Tibial nerve (tissue), 4 donors: ENCODE measurements around the gene PSMB3. TPM values are rescaled to one million over a fixed set of nuclear protein-coding genes. Genes with fewer than 3 reads are reported as not detected.

Experiments
- DNase-seq, 2 donors: peaks; one replicate each; pipeline ENCODE4 v3.0.0-alpha.2; 2019; ENCODE audit warnings: low spot score in 2 of 2
- H3K27ac ChIP-seq, 4 donors: fragments of 200-600 bp; sonication (generic) in 3 of 4; one replicate each; pipeline ENCODE4 v1.5.1; 2017 to 2019; ENCODE audit warnings: mild to moderate bottlenecking in 1 of 4
- H3K27me3 ChIP-seq, 2 donors: fragments of 200-600 bp; sonication (generic) in 1 of 2; one replicate each; pipeline versions ENCODE4 v1.5.1 to v1.6.0; 2017 to 2019
- H3K36me3 ChIP-seq, 3 donors: fragments of 200-600 bp; sonication (generic); one replicate each; pipeline ENCODE4 v1.5.1; 2018 to 2019
- H3K4me1 ChIP-seq, 4 donors: fragments of 200-600 bp; sonication (generic) in 3 of 4; one replicate each; pipeline ENCODE4 v1.5.1; 2017 to 2019
- H3K4me3 ChIP-seq, 4 donors: fragments of 200-600 bp; sonication (generic) in 3 of 4; one replicate each; pipeline ENCODE4 v1.5.1; 2017 to 2019; ENCODE audit warnings: mild to moderate bottlenecking in 1 of 4, moderate library complexity in 1 of 4
- H3K9me3 ChIP-seq, 4 donors: fragments of 200-600 bp; sonication (generic) in 3 of 4; one replicate each; pipeline ENCODE4 v1.5.1; 2017 to 2019
- EP300 ChIP-seq, 2 donors: sonication (generic); formaldehyde crosslinking; IDR thresholded peaks; one replicate each; pipeline ENCODE4 v1.6.1; 2017; ENCODE audit warnings: antibody characterized with exemption in 2 of 2, mild to moderate bottlenecking in 1 of 2
- POLR2A ChIP-seq, 2 donors: fragments of 450-650 bp; IDR thresholded peaks; one replicate each; pipeline ENCODE4 v1.6.1; 2017; ENCODE audit warnings: antibody characterized with exemption in 2 of 2, mild to moderate bottlenecking in 2 of 2, moderate library complexity in 2 of 2
- WGBS, 2 donors: methylation state at CpG; one replicate each; pipeline ENCODE4 v1.1.5; 2018; 5-methylcytosine and 5-hydroxymethylcytosine counted together
- total RNA-seq, 4 donors: library from RNA; depleted of rRNA; stranded (reverse); fragments of >200 nt; gene quantifications; one replicate each; pipeline ENCODE4 v1.1.0, GENCODE V29; 2016
- TF ChIP-seq, protein P1 (sequence below), 5 experiments: fragments of 200-600 bp in 3 of 5; fragments of 450-650 bp in 2 of 5; sonication (generic) in 3 of 5; IDR thresholded peaks; one replicate each; pipeline ENCODE4 v1.5.1; 2016 to 2019; ENCODE audit warnings: antibody characterized with exemption in 5 of 5, mild to moderate bottlenecking in 3 of 5, moderate library complexity in 2 of 5

The PSMB3 gene
- total RNA-seq, 4 donors from 2014 or later: 88.8 to 146 (median 141) TPM

DNA sequence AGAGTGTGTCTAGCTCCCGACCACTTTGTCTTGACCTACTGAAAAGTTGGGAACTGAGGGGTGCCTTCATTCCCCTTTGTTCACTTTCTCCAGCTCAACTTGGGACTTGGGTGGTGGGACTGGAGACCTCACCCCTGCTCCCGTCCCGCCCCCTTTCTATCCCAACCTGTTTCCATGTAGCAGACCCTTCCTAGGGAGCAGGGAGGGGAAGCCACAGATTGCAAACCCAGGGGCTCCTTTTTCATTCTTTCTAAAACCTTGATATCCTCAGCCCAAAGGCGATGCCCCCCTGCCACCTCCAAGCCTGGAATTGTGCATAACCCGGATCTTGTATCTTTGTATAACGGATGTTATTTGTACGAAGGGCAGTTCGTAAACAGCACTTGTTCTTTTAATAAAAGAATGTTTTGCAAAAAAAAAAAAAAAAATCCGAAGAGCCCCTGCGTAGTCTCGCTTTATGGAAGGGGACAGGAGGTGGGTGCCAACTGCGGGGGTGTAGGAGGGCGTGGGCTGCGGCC, 23.1 kb upstream of the PSMB3 start:
- Histone ChIP-seq H3K4me3 (peak overlapping the region; percentile 60 to 80 (median 60)), H3K27ac (peak overlapping the region; percentile 84 to 91 (median 88)), H3K9me3 (no peaks in the 10 kb centered on the region), H3K27me3 (no peaks in the 10 kb centered on the region), H3K4me1 (peaks cover 0 to 78% (median 39%) of the 10 kb centered on the region in 4 donors), H3K36me3 (peaks cover 0 to 44% (median 0%) of the 10 kb centered on the region in 3 donors)
- no peak for DNase-seq
- TF ChIP-seq, protein P1, sequence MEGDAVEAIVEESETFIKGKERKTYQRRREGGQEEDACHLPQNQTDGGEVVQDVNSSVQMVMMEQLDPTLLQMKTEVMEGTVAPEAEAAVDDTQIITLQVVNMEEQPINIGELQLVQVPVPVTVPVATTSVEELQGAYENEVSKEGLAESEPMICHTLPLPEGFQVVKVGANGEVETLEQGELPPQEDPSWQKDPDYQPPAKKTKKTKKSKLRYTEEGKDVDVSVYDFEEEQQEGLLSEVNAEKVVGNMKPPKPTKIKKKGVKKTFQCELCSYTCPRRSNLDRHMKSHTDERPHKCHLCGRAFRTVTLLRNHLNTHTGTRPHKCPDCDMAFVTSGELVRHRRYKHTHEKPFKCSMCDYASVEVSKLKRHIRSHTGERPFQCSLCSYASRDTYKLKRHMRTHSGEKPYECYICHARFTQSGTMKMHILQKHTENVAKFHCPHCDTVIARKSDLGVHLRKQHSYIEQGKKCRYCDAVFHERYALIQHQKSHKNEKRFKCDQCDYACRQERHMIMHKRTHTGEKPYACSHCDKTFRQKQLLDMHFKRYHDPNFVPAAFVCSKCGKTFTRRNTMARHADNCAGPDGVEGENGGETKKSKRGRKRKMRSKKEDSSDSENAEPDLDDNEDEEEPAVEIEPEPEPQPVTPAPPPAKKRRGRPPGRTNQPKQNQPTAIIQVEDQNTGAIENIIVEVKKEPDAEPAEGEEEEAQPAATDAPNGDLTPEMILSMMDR (IDR thresholded peaks at IDR 0.05): no peak
- TF ChIP-seq EP300 (IDR thresholded peaks at IDR 0.05): no peak
- no peak for TF ChIP-seq POLR2A (IDR thresholded peaks at IDR 0.05)
- 21 to 23% methylated on average over 14 of the region's 14 CpGs for WGBS, 2 donors

DNA sequence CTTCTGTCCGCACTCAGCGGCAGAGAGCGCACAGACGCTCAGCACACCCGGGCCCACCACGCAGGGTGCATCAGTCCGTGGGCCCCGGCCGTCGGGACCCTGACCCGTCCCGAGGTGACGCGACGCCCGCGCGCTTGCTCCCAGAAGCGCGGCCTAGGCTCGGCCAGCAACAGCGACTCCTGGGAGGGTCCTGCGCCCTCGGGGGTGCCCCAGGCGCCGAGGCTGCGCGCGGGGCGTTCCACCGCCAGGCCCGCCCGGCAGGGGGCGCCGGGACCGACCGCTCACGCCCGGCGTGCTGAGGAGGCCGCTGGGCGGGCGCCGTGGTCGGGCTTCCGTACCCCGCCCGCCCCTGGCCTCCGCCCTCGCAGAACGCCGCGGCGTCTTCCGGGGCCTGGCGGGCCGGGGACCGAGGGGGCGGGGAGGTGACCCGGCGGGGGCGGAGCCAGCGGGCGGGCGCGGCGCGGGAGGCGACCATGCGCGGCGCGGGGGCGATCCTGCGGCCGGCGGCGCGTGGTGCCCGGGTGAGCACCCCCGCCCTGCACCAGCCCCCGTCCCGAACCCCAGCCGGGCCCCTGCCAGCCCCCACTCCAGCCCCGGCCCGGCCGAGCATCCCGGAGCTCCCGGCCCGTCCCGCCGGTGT, 22.5 kb upstream of the PSMB3 start, which contains the start of gene CISD3:
Gene CISD3, plus strand, starts transcription at position 456 of the 640 bp plus-strand sequence. Its CDS starts 18 bp downstream, at position 474.
- H3K9me3 ChIP-seq: no peaks in the 10 kb centered on the region
- TF ChIP-seq, protein P1 (IDR thresholded peaks at IDR 0.05): peak; percentile 71 to 99 (median 96)
- peak in 1 of 2 donors; percentile 36 for TF ChIP-seq POLR2A (IDR thresholded peaks at IDR 0.05)
- no peak for TF ChIP-seq EP300 (IDR thresholded peaks at IDR 0.05)
- DNase-seq: peak; percentile 64 to 65
- H3K27ac ChIP-seq: peak within 1 kb of the TSS; percentile 84 to 91 (median 90)
- peaks cover 0 to 42% (median 0%) of the 10 kb centered on the region in 3 donors for H3K36me3 ChIP-seq
- H3K4me1 ChIP-seq: peaks cover 0 to 78% (median 36%) of the 10 kb centered on the region in 4 donors
- WGBS, 2 donors: 0 to 1% methylated on average over 50 to 64 of the region's 92 CpGs
- peak within 1 kb of the TSS; percentile 60 to 80 (median 61) for H3K4me3 ChIP-seq
- H3K27me3 ChIP-seq: no peaks in the 10 kb centered on the region

DNA sequence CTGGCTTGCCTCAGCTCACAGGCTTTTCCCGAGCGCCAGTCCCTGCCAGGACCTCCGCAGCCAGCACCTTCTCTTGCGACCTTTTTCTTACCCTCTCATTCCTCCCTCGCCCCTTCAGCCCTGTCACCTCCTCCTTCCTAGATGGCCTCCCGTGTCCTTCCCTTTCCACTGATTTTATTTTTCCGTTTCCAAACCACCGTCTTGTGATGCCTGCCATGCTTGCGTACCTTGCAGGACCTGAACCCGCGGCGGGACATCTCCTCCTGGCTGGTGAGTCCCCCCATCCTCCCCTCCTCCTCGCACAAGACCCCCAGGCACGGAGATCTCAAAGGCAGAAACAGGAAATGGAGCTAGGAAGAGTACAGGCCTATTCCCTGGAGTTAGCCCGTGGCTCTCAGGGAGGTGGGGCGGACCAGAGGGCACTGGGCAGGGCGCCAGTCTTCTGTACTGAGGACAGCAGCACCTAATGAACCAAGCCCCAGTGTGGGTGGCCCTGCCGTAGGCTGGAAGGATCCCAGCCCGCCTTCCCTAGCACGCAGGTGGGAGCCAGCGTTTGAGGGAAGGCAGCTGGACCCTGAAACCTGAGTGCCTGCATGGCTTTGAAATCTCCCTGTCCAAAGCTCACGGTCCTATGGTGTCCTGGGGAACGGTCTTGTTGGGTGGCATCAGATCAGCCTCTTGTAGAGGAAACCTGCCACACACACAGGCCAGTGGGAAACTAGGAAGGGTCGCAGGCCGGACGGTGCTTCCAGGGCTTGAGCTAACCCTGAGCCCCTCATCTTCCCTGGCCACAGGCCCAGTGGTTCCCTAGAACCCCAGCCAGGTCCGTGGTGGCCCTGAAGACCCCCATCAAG, 21.8 kb upstream of the PSMB3 start:
- no peaks in the 10 kb centered on the region for H3K9me3 ChIP-seq
- peaks cover 0 to 41% (median 0%) of the 10 kb centered on the region in 3 donors for H3K36me3 ChIP-seq
- peak overlapping the region; percentile 50 to 90 (median 89) for H3K27ac ChIP-seq
- H3K4me3 ChIP-seq: peak overlapping the region; percentile 51 to 80 (median 61)
- H3K4me1 ChIP-seq: peaks cover 0 to 79% (median 35%) of the 10 kb centered on the region in 4 donors
- peak; percentile 52 to 61 for DNase-seq
- no peaks in the 10 kb centered on the region for H3K27me3 ChIP-seq
- 12 to 16% methylated on average over 23 to 26 of the region's 27 CpGs for WGBS, 2 donors
- TF ChIP-seq EP300 (IDR thresholded peaks at IDR 0.05) (peak in 1 of 2 donors; percentile 30), POLR2A (IDR thresholded peaks at IDR 0.05) (no peak)
- TF ChIP-seq, protein P1 (IDR thresholded peaks at IDR 0.05): no peak

DNA sequence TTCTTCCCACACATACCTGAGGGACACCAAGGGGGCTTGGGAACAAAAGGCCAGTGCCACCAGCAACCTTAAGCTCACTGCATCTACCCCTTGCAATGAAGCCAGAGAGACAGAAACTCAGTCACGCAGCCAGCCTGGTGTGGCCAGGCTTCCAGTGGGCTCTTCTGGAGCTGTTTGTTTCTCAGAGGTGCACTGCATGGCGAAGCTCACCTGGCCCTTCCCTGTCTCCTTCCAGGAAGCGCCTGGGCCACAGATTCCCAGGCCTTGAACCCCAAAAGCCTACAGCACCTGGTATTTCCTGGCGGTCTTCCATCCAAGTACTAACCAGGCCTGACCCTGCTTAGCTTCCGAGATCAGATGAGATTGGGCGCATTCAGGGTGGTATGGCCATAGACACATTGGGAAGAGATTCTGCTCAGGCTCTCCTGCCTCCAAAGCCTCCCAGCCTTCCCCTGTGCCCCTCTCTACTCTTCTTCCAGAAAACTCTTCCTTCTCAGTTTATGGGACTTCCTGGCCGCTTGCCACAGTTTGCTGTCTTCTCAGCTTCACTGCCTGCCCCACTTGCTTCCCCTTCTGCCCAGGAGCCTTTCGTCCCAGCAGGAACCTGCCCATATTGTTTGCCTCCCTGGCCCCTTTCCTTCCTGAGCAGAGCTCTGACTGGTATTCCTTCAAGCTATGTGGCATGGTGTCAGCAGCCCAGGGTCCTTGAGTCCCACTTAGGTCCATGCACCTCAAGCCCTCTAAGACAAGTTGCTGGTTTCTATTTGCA, 20.8 kb upstream of the PSMB3 start:
- peak overlapping the region in 2 of 4 donors; percentile 62 to 80 for H3K4me3 ChIP-seq
- no peak for DNase-seq
- TF ChIP-seq POLR2A (IDR thresholded peaks at IDR 0.05): no peak
- TF ChIP-seq, protein P1 (IDR thresholded peaks at IDR 0.05): no peak
- H3K9me3 ChIP-seq: no peaks in the 10 kb centered on the region
- peaks cover 0 to 42% (median 0%) of the 10 kb centered on the region in 3 donors for H3K36me3 ChIP-seq
- H3K4me1 ChIP-seq: peaks cover 0 to 83% (median 35%) of the 10 kb centered on the region in 4 donors
- no peaks in the 10 kb centered on the region for H3K27me3 ChIP-seq
- H3K27ac ChIP-seq: peak overlapping the region in 3 of 4 donors; percentile 89 to 90 (median 89)
- 81% methylated on average over 7 to 8 of the region's 8 CpGs for WGBS, 2 donors
